K562 (cell line): ENCODE results near the gene IRF4. TPM values are rescaled to one million over a fixed set of nuclear protein-coding genes. Genes with fewer than 3 reads are reported as not detected.

ENCODE experiments used
- ATAC-seq: fragments of 200-7000 bp; cut with Tn5 transposase; 3 replicates; pipeline ENCODE4 v1.9.1; 2020; ENCODE audit warnings: moderate library complexity
- BruUV-seq: library from RNA; stranded (reverse); fragments of 400-500 nt; replicated peaks from 2 replicates; lab custom pipeline; 2021; lab: Mats Ljungman, UMichigan
- CTCF ChIA-PET: fragments of 300-600 bp; formaldehyde crosslinking; extraction: SDS; loops from one replicate; lab custom pipeline; 2021; ENCODE audit warnings: low intra/inter-chr PET ratio; lab: Yijun Ruan, JAX
- POLR2A ChIA-PET: fragments of 300-600, 350-650 bp; sonication (Branson Sonifier 250); formaldehyde crosslinking; extraction: SDS; loops from one replicate; lab custom pipeline; 2021; ENCODE audit warnings: antibody characterized with exemption, inconsistent platforms; lab: Yijun Ruan, JAX
- DNase-seq, 4 experiments: peaks; one replicate each; pipeline versions ENCODE4 v3.0.0 to v3.0.0-alpha.2; 2011 to 2018; ENCODE audit warnings: low spot score in 3 of 4, mixed read lengths in 3 of 4; ENCODE audit errors: extremely low read depth in 1 of 4
- FAIRE-seq: peaks from 2 replicates; lab custom pipeline; 2011; peaks lifted over from hg19 to GRCh38; lab: Jason Lieb, UNC
- H2AFZ ChIP-seq: 2 replicates; pipeline ENCODE4 v1.6.0; 2011; ENCODE audit warnings: low read depth, low read length, control low read depth, inconsistent platforms
- H3K27ac ChIP-seq: fragments of 200-600 bp; 3 replicates; pipeline ENCODE4 v1.8.0; 2011; ENCODE audit warnings: low read depth, mild to moderate bottlenecking, control low read depth, inconsistent platforms, low read length, moderate library complexity, mixed read lengths; ENCODE audit errors: extremely low read depth
- H3K27me3 ChIP-seq, 2 experiments: fragments of 300-600 bp in 1 of 2; 2 replicates in 1 of 2; 3 replicates in 1 of 2; pipeline versions ENCODE4 v1.6.0 to v1.8.0; 2011; ENCODE audit warnings: inconsistent platforms in 2 of 2, low read length in 2 of 2, mild to moderate bottlenecking in 1 of 2, mixed read lengths in 1 of 2, moderate library complexity in 1 of 2; ENCODE audit not compliant: control insufficient read depth in 2 of 2, insufficient read depth in 2 of 2
- H3K36me3 ChIP-seq: fragments of 300-600 bp; 3 replicates; pipeline ENCODE4 v1.8.0; 2011; ENCODE audit warnings: mild to moderate bottlenecking, low read length, inconsistent platforms; ENCODE audit not compliant: control insufficient read depth, insufficient read depth
- H3K4me1 ChIP-seq, 2 experiments: fragments of 200-600 bp in 1 of 2; replicated peaks in 1 of 2; 2 replicates in 1 of 2; 3 replicates in 1 of 2; pipeline versions ENCODE4 v1.5.1 to v1.8.0; 2011; ENCODE audit warnings: inconsistent platforms in 2 of 2, low read length in 2 of 2, mild to moderate bottlenecking in 1 of 2, mixed read lengths in 1 of 2, moderate library complexity in 1 of 2; ENCODE audit not compliant: control insufficient read depth in 2 of 2, insufficient read depth in 2 of 2
- H3K4me2 ChIP-seq: 2 replicates; pipeline ENCODE4 v1.6.1; 2011; ENCODE audit warnings: low read length, control low read depth, inconsistent platforms, mixed read lengths; ENCODE audit not compliant: insufficient read depth
- H3K4me3 ChIP-seq: fragments of 200-600 bp; sonication (generic), shearing (Covaris generic); 2 replicates; pipeline ENCODE4 v1.5.1; 2016; ENCODE audit warnings: control low read depth, inconsistent platforms
- H3K79me2 ChIP-seq: fragments of 200-600 bp; 3 replicates; pipeline ENCODE4 v1.8.0; 2011; ENCODE audit warnings: low read length, inconsistent platforms; ENCODE audit not compliant: control insufficient read depth, insufficient read depth
- H3K9ac ChIP-seq, 2 experiments: 2 replicates each; pipeline versions ENCODE4 v1.6.0 to v1.6.1; 2011; ENCODE audit warnings: low read depth in 2 of 2, low read length in 2 of 2, control low read depth in 1 of 2, inconsistent platforms in 1 of 2, mild to moderate bottlenecking in 1 of 2, mixed read lengths in 1 of 2; ENCODE audit not compliant: insufficient read depth in 1 of 2
- H3K9me1 ChIP-seq: one replicate; pipeline ENCODE4 v1.6.0; 2011; ENCODE audit warnings: inconsistent platforms, mild to moderate bottlenecking, low read length, moderate library complexity; ENCODE audit not compliant: control insufficient read depth, insufficient read depth
- H3K9me3 ChIP-seq: replicated peaks from 2 replicates; pipeline ENCODE4 v1.5.1; 2011; ENCODE audit warnings: low read depth, low read length, inconsistent platforms; ENCODE audit not compliant: control insufficient read depth, insufficient read depth
- H4K20me1 ChIP-seq: replicated peaks from 2 replicates; pipeline ENCODE4 v1.6.1; 2011; ENCODE audit warnings: low read length, inconsistent platforms, mixed read lengths; ENCODE audit not compliant: control insufficient read depth, insufficient read depth
- C11orf30 ChIP-seq: fragments of 450-650 bp; IDR thresholded peaks from 2 replicates; pipeline ENCODE4 v1.6.1; 2016; ENCODE audit warnings: low read depth, mild to moderate bottlenecking
- MAFF ChIP-seq: IDR thresholded peaks from 2 replicates; pipeline ENCODE4 v1.6.1; 2012; ENCODE audit warnings: low read length, improper control_type of control experiment
- MAFG ChIP-seq: fragments of 450-650 bp; conservative IDR thresholded peaks from 2 replicates; pipeline ENCODE4 v1.6.1; 2016; ENCODE audit warnings: missing genetic modification characterization, missing compliant biosample characterization
- MYC ChIP-seq, 2 experiments: fragments of 250-450 bp in 1 of 2; sonication (Bioruptor Pico) in 1 of 2; IDR thresholded peaks; 2 replicates each; pipeline versions ENCODE4 v1.5.1 to v1.6.1; 2012 to 2021; ENCODE audit warnings: low read depth in 2 of 2, borderline replicate concordance in 1 of 2, improper control_type of control experiment in 1 of 2, low read length in 1 of 2, mild to moderate bottlenecking in 1 of 2, moderate library complexity in 1 of 2
- NFIX ChIP-seq: fragments of 250-450 bp; sonication (Bioruptor Pico); IDR thresholded peaks from 2 replicates; pipeline ENCODE4 v1.4.0; 2020; ENCODE audit warnings: low read depth, mild to moderate bottlenecking, moderate library complexity
- OTX1 ChIP-seq: fragments of 450-650 bp; formaldehyde crosslinking; IDR thresholded peaks from 2 replicates; pipeline ENCODE4 v1.4.0; 2022; ENCODE audit warnings: mild to moderate bottlenecking
- XRCC3 ChIP-seq: fragments of 450-650 bp; IDR thresholded peaks from 2 replicates; pipeline ENCODE4 v1.6.1; 2017; ENCODE audit warnings: mild to moderate bottlenecking, moderate library complexity
- ZBTB11 ChIP-seq, 3 experiments: fragments of 200-800 bp in 1 of 3; fragments of 250-450 bp in 1 of 3; fragments of 450-650 bp in 1 of 3; sonication (Bioruptor Pico) in 1 of 3; sonication (Bioruptor generic) in 1 of 3; formaldehyde crosslinking in 1 of 3; IDR thresholded peaks; 2 replicates each; pipeline versions ENCODE4 v1.6.1 to v1.8.0; 2016 to 2022; ENCODE audit warnings: mild to moderate bottlenecking in 2 of 3, missing genetic modification characterization in 2 of 3, missing compliant biosample characterization in 1 of 3, moderate library complexity in 1 of 3
- ZNF316 ChIP-seq: fragments of 450-650 bp; IDR thresholded peaks from 2 replicates; pipeline ENCODE4 v1.6.1; 2016
- WGBS: fragments of 100-300 bp; shearing (Covaris generic); methylation state at CpG from one replicate; pipeline ENCODE4 v1.1.6; 2016; ENCODE audit warnings: low coverage, mixed read lengths; ENCODE audit not compliant: insufficient coverage; ENCODE audit errors: missing lambda C conversion rate; 5-methylcytosine and 5-hydroxymethylcytosine counted together
- in situ Hi-C: fragments of 300-500 bp; cut with MboI; formaldehyde crosslinking; loops from 4 replicates; pipeline ENCODE4 v1.15.0; 2018; ENCODE audit warnings: inconsistent platforms, mixed read lengths
- intact Hi-C: fragments of 100-400 bp; cut with micrococcal nuclease; formaldehyde crosslinking; loops from 2 replicates; pipeline ENCODE4 v1.14.2; 2022
- polyA plus RNA-seq, 8 experiments: library from polyadenylated mRNA; depleted of rRNA in 4 of 8; stranded (reverse) in 5 of 8; unstranded in 3 of 8; fragments of >200 nt; fragmentation: Nextera tagmentation in 2 of 8; fragmentation: Illumina TruSeq in 1 of 8; extraction: Ambion mirVana in 2 of 8; extraction: Trizol in 1 of 8; gene quantifications; 2 replicates each; pipeline versions ENCODE4 v1.2.1 to v1.2.3, GENCODE V29; 2011 to 2014; ENCODE audit warnings: inconsistent platforms in 1 of 8, missing spikeins in 1 of 8
- total RNA-seq, 7 experiments: library from RNA; depleted of rRNA in 6 of 7; stranded (reverse); fragments of >200 nt in 6 of 7; fragmentation: Illumina TruSeq in 2 of 7; extraction: Trizol in 2 of 7; gene quantifications; 2 replicates each; pipeline versions ENCODE4 v1.2.1 to v1.2.3, GENCODE V29; 2011 to 2021; ENCODE audit warnings: low replicate concordance in 1 of 7

Gene IRF4
- total and polyA plus RNA-seq, 9 of the 15 experiments (the other 6 are each of a cell fraction or from before 2014, with no cell fraction given): 0.05 to 0.33 (median 0.09) TPM; not detected in 6

- TF ChIP-seq NFIX (CRISPR knock-in tag): no peak
- TF ChIP-seq MYC (IDR thresholded peaks at IDR 0.05; ENCODE audit: low read depth, low read length): no peak
- TF ChIP-seq MYC (CRISPR knock-in tag; IDR thresholded peaks at IDR 0.05; ENCODE audit: borderline replicate concordance, low read depth): no peak
Observed at GRCh38 chr6:348860-349396, 42.6 kb upstream of the IRF4 start (continued).

- Histone ChIP-seq H3K79me2 (no peaks in the 10 kb centered on the region), H3K4me2 (no peak overlapping the region), H3K27ac (no peak overlapping the region), H3K9me1 (no peaks in the 10 kb centered on the region), H4K20me1 (0 out of 2 replicates have a peak, but pooled peaks cover 7% of the 10 kb centered on the region), H3K4me1 (no peaks in the 10 kb centered on the region), H3K4me3 (no peak overlapping the region), H3K9ac (no peak overlapping the region), H3K9me3 (no peaks in the 10 kb centered on the region), H2AFZ (no peak overlapping the region), H3K27me3 (peaks cover 0 to 27% of the 10 kb centered on the region in 2 experiments; a peak in 3 of 5 replicates), H3K36me3 (no peaks in the 10 kb centered on the region)
- in situ Hi-C loops: no loop called here
- POLR2A ChIA-PET: interaction anchor here (1.2 to 3.0 kb wide), 3 partner anchors 9 to 27 kb away, joined by 3 to 19 read pairs (median 6); no protein-coding TSS in a partner anchor
- no peak for FAIRE-seq
- no peak for DNase-seq
- no peak for ATAC-seq
- WGBS: 22% methylated on average over 6 of the region's 6 CpGs
- intact Hi-C loops: no loop called here
- no TSS peak for BruUV-seq
- peak; percentile 52; the same call in 1 of the 2 replicates for TF ChIP-seq C11orf30
- TF ChIP-seq XRCC3: no peak
- TF ChIP-seq OTX1 (CRISPR knock-in tag): no peak
- peak; percentile 48; the same call in 1 of the 2 replicates for TF ChIP-seq MAFG (tag)
- TF ChIP-seq ZNF316: peak; percentile 60; the same call in 1 of the 2 replicates
- TF ChIP-seq MAFF: peak; percentile 16; the same call in 1 of the 2 replicates
- TF ChIP-seq ZBTB11 (CRISPR knock-in tag; IDR thresholded peaks at IDR 0.05): no peak
- CTCF ChIA-PET: no interaction called here
Observed at GRCh38 chr6:349491-349921, 42.0 kb upstream of the IRF4 start.
